Peyer's patch (tissue), 4 donors: ENCODE results near the gene CDC42SE2. TPM values are rescaled to one million over a fixed set of nuclear protein-coding genes. Genes with fewer than 3 reads are reported as not detected.
"Not testable (repeated sequence)": the region's sequence is repeated elsewhere in the genome, so short reads cannot be mapped to it uniquely, and the experiment has no call there.

Source experiments
- DNase-seq, 3 donors: peaks; one replicate each; pipeline ENCODE4 v3.0.0-alpha.2; 2017 to 2019
- H3K27ac ChIP-seq, 4 donors: fragments of 200-600 bp; sonication (generic); one replicate each; pipeline ENCODE4 v1.5.1; 2016 to 2019
- H3K27me3 ChIP-seq, 2 donors: fragments of 200-600 bp; sonication (generic); one replicate each; pipeline ENCODE4 v1.5.1; 2019
- H3K36me3 ChIP-seq, 3 donors: fragments of 200-600 bp; sonication (generic); one replicate each; pipeline ENCODE4 v1.5.1; 2016 to 2019
- H3K4me1 ChIP-seq, 4 donors: fragments of 200-600 bp; sonication (generic); one replicate each; pipeline ENCODE4 v1.5.1; 2016 to 2019
- H3K4me3 ChIP-seq, 4 donors: fragments of 200-600 bp; sonication (generic); 1 replicate in 3 of 4; 2 replicates in 1 of 4; pipeline ENCODE4 v1.5.1; 2016 to 2019; ENCODE audit warnings: mild to moderate bottlenecking in 1 of 4
- H3K9me3 ChIP-seq, 4 donors: fragments of 200-600 bp; sonication (generic); one replicate each; pipeline ENCODE4 v1.5.1; 2016 to 2019; ENCODE audit warnings: mild to moderate bottlenecking in 1 of 4
- CTCF ChIP-seq, 6 experiments: fragments of 450-650 bp in 4 of 6; fragments of 200-600 bp in 2 of 6; sonication (generic) in 1 of 6; IDR thresholded peaks; one replicate each; pipeline ENCODE4 v1.5.1; 2017 to 2019; ENCODE audit warnings: antibody characterized with exemption in 6 of 6, mild to moderate bottlenecking in 3 of 6, moderate library complexity in 1 of 6
- POLR2A ChIP-seq, 2 donors: fragments of 450-650 bp; IDR thresholded peaks; one replicate each; pipeline ENCODE4 v1.5.1; 2017; ENCODE audit warnings: antibody characterized with exemption in 2 of 2, mild to moderate bottlenecking in 2 of 2, moderate library complexity in 2 of 2
- total RNA-seq, 4 donors: library from RNA; depleted of rRNA; stranded (reverse); fragments of >200 nt; gene quantifications; one replicate each; pipeline ENCODE4 v1.1.0, GENCODE V29; 2016

Gene CDC42SE2
- total RNA-seq, 4 donors from 2014 or later: 49.9 to 125 (median 91.4) TPM

GRCh38 chr5:131274326-131275063 is 10.6 kb downstream of the CDC42SE2 start:
- Histone ChIP-seq H3K27ac (peak overlapping the region in 3 of 4 donors; percentile 30 to 70 (median 34)), H3K27me3 (no peaks in the 10 kb centered on the region), H3K4me3 (no peak overlapping the region), H3K36me3 (no peaks in the 10 kb centered on the region), H3K4me1 (peaks cover under 1 to 25% (median 9%) of the 10 kb centered on the region in 4 donors), H3K9me3 (no peaks in the 10 kb centered on the region)
- TF ChIP-seq POLR2A (IDR thresholded peaks at IDR 0.05) (no peak), CTCF (IDR thresholded peaks at IDR 0.05) (no peak)
- no peak for DNase-seq

- Histone ChIP-seq H3K4me3 (no peak overlapping the region), H3K27me3 (no peaks in the 10 kb centered on the region), H3K9me3 (no peaks in the 10 kb centered on the region), H3K4me1 (peaks cover 0 to 22% (median 13%) of the 10 kb centered on the region in 4 donors), H3K27ac (peak overlapping the region in 1 of 4 donors; percentile 70), H3K36me3 (no peaks in the 10 kb centered on the region)
- DNase-seq: no peak
- TF ChIP-seq POLR2A (IDR thresholded peaks at IDR 0.05): no peak
- TF ChIP-seq CTCF (IDR thresholded peaks at IDR 0.05): no peak
Observed at GRCh38 chr5:131276072-131276471, 12.2 kb downstream of the CDC42SE2 start.

GRCh38 chr5:131277447-131277846 is 13.6 kb downstream of the CDC42SE2 start:
- TF ChIP-seq CTCF (IDR thresholded peaks at IDR 0.05) (no peak), POLR2A (IDR thresholded peaks at IDR 0.05) (no peak)
- Histone ChIP-seq H3K9me3 (no peaks in the 10 kb centered on the region), H3K27me3 (no peaks in the 10 kb centered on the region), H3K4me3 (no peak overlapping the region), H3K4me1 (peaks cover 0 to 14% (median 11%) of the 10 kb centered on the region in 4 donors), H3K27ac (peak overlapping the region in 2 of 4 donors; percentile 52), H3K36me3 (no peaks in the 10 kb centered on the region)
- no peak for DNase-seq

GRCh38 chr5:131277875-131278740 is 14.3 kb downstream of the CDC42SE2 start:
- Histone ChIP-seq H3K9me3 (no peaks in the 10 kb centered on the region), H3K4me1 (peaks cover 6 to 20% (median 10%) of the 10 kb centered on the region in 4 donors), H3K27ac (peak overlapping the region in 2 of 4 donors; percentile 52), H3K4me3 (no peak overlapping the region), H3K27me3 (no peaks in the 10 kb centered on the region), H3K36me3 (no peaks in the 10 kb centered on the region)
- TF ChIP-seq POLR2A (IDR thresholded peaks at IDR 0.05) (no peak), CTCF (IDR thresholded peaks at IDR 0.05) (no peak)
- DNase-seq: no peak

- peak overlapping the region in 1 of 4 donors; percentile 56 for H3K27ac ChIP-seq
- H3K4me1 ChIP-seq: peaks cover 8 to 24% (median 11%) of the 10 kb centered on the region in 4 donors
- H3K4me3 ChIP-seq, H3K9me3 ChIP-seq, H3K27me3 ChIP-seq, DNase-seq, H3K36me3 ChIP-seq: not testable (repeated sequence)
Observed at GRCh38 chr5:131278741-131279124, 14.9 kb downstream of the CDC42SE2 start.

GRCh38 chr5:131279204-131279603 is 15.4 kb downstream of the CDC42SE2 start:
- H3K9me3 ChIP-seq: no peaks in the 10 kb centered on the region
- H3K4me3 ChIP-seq: no peak overlapping the region
- TF ChIP-seq POLR2A (IDR thresholded peaks at IDR 0.05): no peak
- TF ChIP-seq CTCF (IDR thresholded peaks at IDR 0.05): no peak
- peak overlapping the region in 3 of 4 donors; percentile 19 to 67 (median 27) for H3K27ac ChIP-seq
- DNase-seq: no peak
- H3K4me1 ChIP-seq: peaks cover 8 to 28% (median 10%) of the 10 kb centered on the region in 4 donors
- no peaks in the 10 kb centered on the region for H3K36me3 ChIP-seq
- no peaks in the 10 kb centered on the region for H3K27me3 ChIP-seq
